Measurements from ENCODE around the gene SPEG.
A peak's percentile ranks its signal among the peaks of the same experiment; 100 is the strongest.

SPEG gene

GRCh38 chr2:219400562-219400961 is 34.1 kb upstream of the SPEG start:
- no peak for DNase-seq (ENCODE audit: low read depth in 1 of 2, low spot score in 1 of 2)
- Histone ChIP-seq H3K4me3 (replicated peaks; ENCODE audit: insufficient read depth, low read length) (no peak overlapping the region), H3K27ac (replicated peaks) (no peak overlapping the region), H3K27me3 (ENCODE audit: insufficient read depth, poor library complexity, severe bottlenecking) (no peaks in the 10 kb centered on the region)
- TF ChIP-seq GABPA (IDR thresholded peaks at IDR 0.05; ENCODE audit: low read depth) (no peak), REST (IDR thresholded peaks at IDR 0.05; ENCODE audit: insufficient replicate concordance, low read depth) (no peak), CTCF (IDR thresholded peaks at IDR 0.05; ENCODE audit: insufficient read depth, low read length) (no peak), SPI1 (IDR thresholded peaks at IDR 0.05; ENCODE audit: borderline replicate concordance, low read depth) (no peak), POLR2AphosphoS5 (IDR thresholded peaks at IDR 0.05; ENCODE audit: low read depth) (no peak)

- TF ChIP-seq POLR2AphosphoS5 (IDR thresholded peaks at IDR 0.05; ENCODE audit: low read depth) (no peak), GABPA (IDR thresholded peaks at IDR 0.05; ENCODE audit: low read depth) (no peak), CTCF (IDR thresholded peaks at IDR 0.05; ENCODE audit: insufficient read depth, low read length) (no peak), REST (IDR thresholded peaks at IDR 0.05; ENCODE audit: insufficient replicate concordance, low read depth) (no peak), SPI1 (IDR thresholded peaks at IDR 0.05; ENCODE audit: borderline replicate concordance, low read depth) (peak; percentile 20; the same call in 1 of the 2 replicates)
- DNase-seq (ENCODE audit: low read depth in 1 of 2, low spot score in 1 of 2): peak in 1 of 2 experiments; percentile 62
- Histone ChIP-seq H3K27me3 (ENCODE audit: insufficient read depth, poor library complexity, severe bottlenecking) (no peaks in the 10 kb centered on the region), H3K4me3 (replicated peaks; ENCODE audit: insufficient read depth, low read length) (no peak overlapping the region), H3K27ac (replicated peaks) (peak overlapping the region; percentile 43)
These were observed 33.0 kb upstream of the SPEG start for GRCh38 chr2:219401606-219402005.

- DNase-seq (ENCODE audit: low read depth in 1 of 2, low spot score in 1 of 2): peak; percentile 32 to 76
- TF ChIP-seq CTCF (IDR thresholded peaks at IDR 0.05; ENCODE audit: insufficient read depth, low read length) (peak; percentile 92), SPI1 (IDR thresholded peaks at IDR 0.05; ENCODE audit: borderline replicate concordance, low read depth) (no peak)
- no peak overlapping the region for H3K4me3 ChIP-seq (replicated peaks; ENCODE audit: insufficient read depth, low read length)
- no peak overlapping the region for H3K27ac ChIP-seq (replicated peaks)
- H3K27me3 ChIP-seq (ENCODE audit: insufficient read depth, poor library complexity, severe bottlenecking): no peaks in the 10 kb centered on the region
These were observed 31.8 kb upstream of the SPEG start for GRCh38 chr2:219402665-219403515.
